Neural cell (in vitro differentiated cells): ENCODE measurements around the gene GALNT15. TPM values are rescaled to one million over a fixed set of nuclear protein-coding genes. Genes with fewer than 3 reads are reported as not detected.

ENCODE experiments used
- H2AFZ ChIP-seq: fragments of 200-600, 300-800 bp; sonication (generic), shearing (Covaris generic); 2 replicates; pipeline ENCODE4 v1.6.0; 2014; ENCODE audit warnings: low read depth, mild to moderate bottlenecking, antibody characterized with exemption, low read length, moderate library complexity
- H3F3A ChIP-seq: fragments of 200-600 bp; shearing (Covaris generic); 2 replicates; pipeline ENCODE4 v1.6.1; 2016; ENCODE audit warnings: mild to moderate bottlenecking, moderate library complexity, mixed read lengths, antibody characterized with exemption, low read length; ENCODE audit not compliant: insufficient read depth, poor library complexity, severe bottlenecking
- H3K27ac ChIP-seq: fragments of 200-600, 300-800 bp; sonication (generic), shearing (Covaris generic); 2 replicates; pipeline ENCODE4 v1.5.1; 2014; ENCODE audit warnings: mild to moderate bottlenecking, low read length, moderate library complexity
- H3K27me3 ChIP-seq: fragments of 300-800, 200-600 bp; sonication (generic), shearing (Covaris generic); 2 replicates; pipeline ENCODE4 v1.6.0; 2014; ENCODE audit warnings: mild to moderate bottlenecking, low read depth, low read length, moderate library complexity; ENCODE audit not compliant: insufficient read depth
- H3K36me3 ChIP-seq: fragments of 300-800, 200-600 bp; sonication (generic), shearing (Covaris generic); 2 replicates; pipeline ENCODE4 v1.5.1; 2014; ENCODE audit warnings: mild to moderate bottlenecking, antibody characterized with exemption, low read length, moderate library complexity; ENCODE audit not compliant: insufficient read depth
- H3K4me2 ChIP-seq: fragments of 300-800, 200-600 bp; sonication (generic), shearing (Covaris generic); 2 replicates; pipeline ENCODE4 v1.6.0; 2014; ENCODE audit warnings: mild to moderate bottlenecking, low read length
- H3K4me3 ChIP-seq: fragments of 300-800, 200-600 bp; sonication (generic), shearing (Covaris generic); 2 replicates; pipeline ENCODE4 v1.5.1; 2014; ENCODE audit warnings: mild to moderate bottlenecking, low read length, moderate library complexity
- H3K79me2 ChIP-seq: fragments of 200-600 bp; shearing (Covaris generic); replicated peaks from 2 replicates; pipeline ENCODE4 v1.6.0; 2014; ENCODE audit warnings: mild to moderate bottlenecking, low read length, moderate library complexity; ENCODE audit not compliant: insufficient read depth
- H3K9ac ChIP-seq: fragments of 300-800, 200-600 bp; sonication (generic), shearing (Covaris generic); 2 replicates; pipeline ENCODE4 v1.6.1; 2016; ENCODE audit warnings: mild to moderate bottlenecking, low read length, mixed read lengths
- H3K9me2 ChIP-seq: fragments of 200-600 bp; shearing (Covaris generic); 2 replicates; pipeline ENCODE4 v1.6.1; 2016; ENCODE audit warnings: mild to moderate bottlenecking, low read length, mixed read lengths; ENCODE audit not compliant: insufficient read depth
- H3K9me3 ChIP-seq: fragments of 200-600, 300-800 bp; sonication (generic), shearing (Covaris generic); 2 replicates; pipeline ENCODE4 v1.6.1; 2016; ENCODE audit warnings: mild to moderate bottlenecking, mixed run types, low read length, moderate library complexity, mixed read lengths
- H4K20me1 ChIP-seq: fragments of 200-600 bp; shearing (Covaris generic); 2 replicates; pipeline ENCODE4 v1.6.1; 2016; ENCODE audit warnings: mild to moderate bottlenecking, mixed run types; ENCODE audit not compliant: insufficient read depth
- CTCF ChIP-seq: fragments of 450-650 bp; IDR thresholded peaks from 2 replicates; pipeline ENCODE4 v1.5.1; 2014; ENCODE audit warnings: antibody characterized with exemption, mild to moderate bottlenecking, moderate library complexity; ENCODE audit not compliant: poor library complexity, severe bottlenecking
- EP300 ChIP-seq: fragments of 450-650 bp; conservative IDR thresholded peaks from 2 replicates; pipeline ENCODE4 v1.6.1; 2014; ENCODE audit warnings: antibody characterized with exemption, mild to moderate bottlenecking, moderate library complexity; ENCODE audit not compliant: poor library complexity, severe bottlenecking
- EZH2 ChIP-seq: fragments of 200-600, 300-800 bp; shearing (Covaris generic), sonication (generic); IDR thresholded peaks from 2 replicates; pipeline ENCODE4 v1.6.1; 2014; ENCODE audit warnings: antibody characterized with exemption, low read length, borderline replicate concordance, mild to moderate bottlenecking; ENCODE audit not compliant: insufficient read depth, poor library complexity, severe bottlenecking
- MXI1 ChIP-seq: fragments of 450-650 bp; conservative IDR thresholded peaks from 2 replicates; pipeline ENCODE4 v1.6.1; 2014; ENCODE audit warnings: antibody characterized with exemption, mild to moderate bottlenecking; ENCODE audit not compliant: poor library complexity, severe bottlenecking
- POLR2AphosphoS5 ChIP-seq: IDR thresholded peaks from 2 replicates; pipeline ENCODE4 v1.6.1; 2012
- RAD21 ChIP-seq: fragments of 450-650 bp; conservative IDR thresholded peaks from 2 replicates; pipeline ENCODE4 v1.6.1; 2014; ENCODE audit warnings: antibody characterized with exemption, mild to moderate bottlenecking, moderate library complexity
- REST ChIP-seq: IDR thresholded peaks from 2 replicates; pipeline ENCODE4 v1.6.1; 2012; ENCODE audit warnings: borderline replicate concordance
- SMC3 ChIP-seq: fragments of 450-650 bp; conservative IDR thresholded peaks from 2 replicates; pipeline ENCODE4 v1.6.1; 2014; ENCODE audit warnings: antibody characterized with exemption, mild to moderate bottlenecking, moderate library complexity; ENCODE audit not compliant: poor library complexity
- TAF1 ChIP-seq: IDR thresholded peaks from 2 replicates; pipeline ENCODE4 v1.6.1; 2012; ENCODE audit warnings: low read depth
- polyA plus RNA-seq: library from polyadenylated mRNA; depleted of rRNA; stranded (reverse); fragments of >200 nt; gene quantifications from 2 replicates; pipeline ENCODE4 v1.2.3, GENCODE V29; 2014

Gene GALNT15
- polyA plus RNA-seq, 1 donor from 2014 or later, result 1.5 TPM

- H3K27me3 ChIP-seq, result no peaks in the 10 kb centered on the region
- no peaks in the 10 kb centered on the region for H3K79me2 ChIP-seq
- H3K9ac ChIP-seq, result no peak overlapping the region
- H3K4me3 ChIP-seq, result no peak overlapping the region
- no peak overlapping the region for H2AFZ ChIP-seq
- no peaks in the 10 kb centered on the region for H3K9me3 ChIP-seq
- no peak overlapping the region for H3K27ac ChIP-seq
- no peaks in the 10 kb centered on the region for H3K9me2 ChIP-seq
- TF ChIP-seq RAD21, result no peak
- TF ChIP-seq SMC3, result no peak
- TF ChIP-seq TAF1, result no peak
- TF ChIP-seq EZH2, result no peak
- no peak for TF ChIP-seq CTCF
- no peak for TF ChIP-seq POLR2AphosphoS5
- TF ChIP-seq REST, result no peak
- TF ChIP-seq EP300, result no peak
- no peak for TF ChIP-seq MXI1
- H3F3A ChIP-seq, result no peaks in the 10 kb centered on the region
- H4K20me1 ChIP-seq, result no peaks in the 10 kb centered on the region
- no peak overlapping the region for H3K4me2 ChIP-seq
- H3K36me3 ChIP-seq, result no peaks in the 10 kb centered on the region
Observed at GRCh38 chr3:16231983-16232382, 57.5 kb downstream of the GALNT15 start.

GRCh38 chr3:16233806-16234205, 59.3 kb downstream of the GALNT15 start:
- H3F3A ChIP-seq, result no peaks in the 10 kb centered on the region
- no peak overlapping the region for H3K27ac ChIP-seq
- H3K9me2 ChIP-seq, result no peaks in the 10 kb centered on the region
- H4K20me1 ChIP-seq, result no peaks in the 10 kb centered on the region
- no peak overlapping the region for H2AFZ ChIP-seq
- no peaks in the 10 kb centered on the region for H3K79me2 ChIP-seq
- TF ChIP-seq EZH2, result no peak
- TF ChIP-seq REST, result no peak
- TF ChIP-seq MXI1, result no peak
- no peak for TF ChIP-seq EP300
- TF ChIP-seq TAF1, result no peak
- no peak for TF ChIP-seq SMC3
- no peak for TF ChIP-seq POLR2AphosphoS5
- H3K4me3 ChIP-seq, result no peak overlapping the region
- H3K27me3 ChIP-seq, result no peaks in the 10 kb centered on the region
- H3K9ac ChIP-seq, result no peak overlapping the region
- H3K4me2 ChIP-seq, result no peak overlapping the region
- no peaks in the 10 kb centered on the region for H3K9me3 ChIP-seq
- no peaks in the 10 kb centered on the region for H3K36me3 ChIP-seq
